ENCODE results near the gene ALDH9A1.

GRCh38 chr1:165675794-165676193 is 22.6 kb downstream of the ALDH9A1 start:
- TF ChIP-seq CTCF (IDR thresholded peaks at IDR 0.05; ENCODE audit: extremely low read depth in 1 of 2, insufficient read depth in 1 of 2, low read depth in 1 of 2, low read length in 2 of 2), result no peak
- TF ChIP-seq POLR2A (IDR thresholded peaks at IDR 0.05; ENCODE audit: low read depth, low read length), result no peak
- TF ChIP-seq EZH2 (IDR thresholded peaks at IDR 0.05; ENCODE audit: borderline replicate concordance, low read depth, low read length, severe bottlenecking), result no peak
- no peak for TF ChIP-seq JUN (IDR thresholded peaks at IDR 0.05; ENCODE audit: borderline replicate concordance, insufficient read depth, insufficient read length, low read depth)

Data from endothelial cell of umbilical vein (primary cell).